Kidney (tissue), 14 donors: ENCODE results near the gene AKR1B15. TPM values are rescaled to one million over a fixed set of nuclear protein-coding genes. Genes with fewer than 3 reads are reported as not detected.
A peak's percentile ranks its signal among the peaks of the same experiment; 100 is the strongest.

Experiments used
- DNase-seq, 5 donors: peaks; one replicate each; pipeline ENCODE4 v3.0.0-alpha.2; 2013 to 2020
- FAIRE-seq: peaks from 2 replicates; lab custom pipeline; 2012; peaks lifted over from hg19 to GRCh38; lab: Jason Lieb, UNC
- H3K27ac ChIP-seq, 2 donors: one replicate each; pipeline ENCODE4 v1.7.0; 2013; ENCODE audit warnings: low read depth in 2 of 2, low read length in 2 of 2, inconsistent platforms in 1 of 2
- H3K27me3 ChIP-seq: one replicate; pipeline ENCODE4 v1.7.1; 2013; ENCODE audit warnings: low read length, inconsistent platforms; ENCODE audit not compliant: control insufficient read depth, insufficient read depth
- H3K36me3 ChIP-seq, 3 donors: one replicate each; pipeline versions ENCODE4 v1.7.0 to v1.7.1; 2013; ENCODE audit warnings: low read length in 3 of 3, control low read depth in 1 of 3, inconsistent platforms in 1 of 3; ENCODE audit not compliant: insufficient read depth in 3 of 3, control insufficient read depth in 2 of 3
- H3K4me1 ChIP-seq, 3 donors: one replicate each; pipeline versions ENCODE4 v1.7.0 to v1.7.1; 2013; ENCODE audit warnings: low read length in 3 of 3, inconsistent platforms in 1 of 3, low read depth in 1 of 3; ENCODE audit not compliant: control insufficient read depth in 2 of 3, insufficient read depth in 2 of 3
- H3K4me3 ChIP-seq, 3 donors: one replicate each; pipeline versions ENCODE4 v1.7.0 to v1.8.1; 2013; ENCODE audit warnings: low read length in 3 of 3, control low read depth in 1 of 3, inconsistent platforms in 1 of 3
- H3K9ac ChIP-seq, 3 donors: one replicate each; pipeline versions ENCODE4 v1.7.0 to v1.7.1; 2013; ENCODE audit warnings: low read length in 3 of 3, control low read depth in 1 of 3, inconsistent platforms in 1 of 3
- H3K9me3 ChIP-seq, 3 donors: one replicate each; pipeline versions ENCODE4 v1.7.0 to v1.7.1; 2013; ENCODE audit warnings: low read length in 3 of 3, control low read depth in 1 of 3, inconsistent platforms in 1 of 3; ENCODE audit not compliant: control insufficient read depth in 2 of 3, insufficient read depth in 1 of 3
- intact Hi-C: fragments of 100-400 bp; cut with DNase I; formaldehyde crosslinking; loops from one replicate; pipeline ENCODE4 v1.11.1; 2022
- polyA plus RNA-seq: library from polyadenylated mRNA; stranded (reverse); fragments of 350-450 nt; fragmentation: Illumina TruSeq; extraction: RNeasy Lipid Tissue Mini Kit (QIAGEN cat#74804); gene quantifications from one replicate; pipeline ENCODE4 v1.2.3, GENCODE V29; 2014; ENCODE audit warnings: low read depth, low replicate concordance; ENCODE audit not compliant: insufficient read depth
- total RNA-seq: library from RNA; stranded (reverse); fragmentation: NEBNext Ultra II Directional; extraction: Animal tissue kit (Norgen Biotek cat#: 25700); gene quantifications from one replicate; pipeline ENCODE4 v1.2.1, GENCODE V29; 2021
- TF ChIP-seq, protein P1 (sequence below): IDR thresholded peaks from 3 replicates; pipeline ENCODE4 v1.5.1; 2012; ENCODE audit warnings: mild to moderate bottlenecking, moderate library complexity, borderline replicate concordance; ENCODE audit not compliant: insufficient read depth; ENCODE audit errors: extremely low read depth
- donor health status: control.
- donor health status: control.
- donor health status: control.
- donor health status: control.
- donor health status: control.
- donor health status: DM: yes; HTN: yes; CAD: no.
- donor health status: Normal renal cell carcinoma (clear cell type).

The AKR1B15 gene
- total and polyA plus RNA-seq, 2 donors from 2014 or later: not detected

DNA sequence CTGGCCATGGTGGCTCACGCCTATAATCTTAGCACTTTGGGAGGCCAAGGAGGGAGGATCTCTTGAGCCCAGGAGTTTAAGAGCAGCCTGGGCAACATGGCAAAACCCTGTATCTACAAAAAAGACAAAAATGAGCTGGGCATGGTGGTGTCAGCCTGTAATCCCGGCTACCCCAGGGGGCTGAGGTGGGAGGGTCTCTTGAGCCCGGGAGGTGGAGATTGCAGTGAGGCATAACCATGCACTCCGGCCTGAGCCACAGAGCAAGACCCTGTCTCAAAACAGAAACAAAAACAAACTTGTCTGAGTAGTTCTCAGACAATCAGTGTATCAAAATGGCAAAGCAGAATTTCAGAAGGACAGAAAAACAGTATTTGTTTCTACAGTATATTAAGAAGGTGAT lies 52.5 kb downstream of the AKR1B15 start:
- peaks cover 0 to 2% (median 0%) of the 10 kb centered on the region in 3 donors for H3K4me1 ChIP-seq
- H3K9ac ChIP-seq: no peak overlapping the region
- intact Hi-C loops: loop anchor here (10.0 kb wide), 1 partner anchor 157 kb away; no protein-coding TSS in a partner anchor
- H3K9me3 ChIP-seq: no peaks in the 10 kb centered on the region
- H3K27ac ChIP-seq: no peak overlapping the region
- DNase-seq (peak in 1 of 5 donors; percentile 2), FAIRE-seq (no peak)
- H3K27me3 ChIP-seq: no peaks in the 10 kb centered on the region
- H3K36me3 ChIP-seq: no peaks in the 10 kb centered on the region
- TF ChIP-seq, protein P1, sequence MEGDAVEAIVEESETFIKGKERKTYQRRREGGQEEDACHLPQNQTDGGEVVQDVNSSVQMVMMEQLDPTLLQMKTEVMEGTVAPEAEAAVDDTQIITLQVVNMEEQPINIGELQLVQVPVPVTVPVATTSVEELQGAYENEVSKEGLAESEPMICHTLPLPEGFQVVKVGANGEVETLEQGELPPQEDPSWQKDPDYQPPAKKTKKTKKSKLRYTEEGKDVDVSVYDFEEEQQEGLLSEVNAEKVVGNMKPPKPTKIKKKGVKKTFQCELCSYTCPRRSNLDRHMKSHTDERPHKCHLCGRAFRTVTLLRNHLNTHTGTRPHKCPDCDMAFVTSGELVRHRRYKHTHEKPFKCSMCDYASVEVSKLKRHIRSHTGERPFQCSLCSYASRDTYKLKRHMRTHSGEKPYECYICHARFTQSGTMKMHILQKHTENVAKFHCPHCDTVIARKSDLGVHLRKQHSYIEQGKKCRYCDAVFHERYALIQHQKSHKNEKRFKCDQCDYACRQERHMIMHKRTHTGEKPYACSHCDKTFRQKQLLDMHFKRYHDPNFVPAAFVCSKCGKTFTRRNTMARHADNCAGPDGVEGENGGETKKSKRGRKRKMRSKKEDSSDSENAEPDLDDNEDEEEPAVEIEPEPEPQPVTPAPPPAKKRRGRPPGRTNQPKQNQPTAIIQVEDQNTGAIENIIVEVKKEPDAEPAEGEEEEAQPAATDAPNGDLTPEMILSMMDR: no peak
- H3K4me3 ChIP-seq: no peak overlapping the region

DNA sequence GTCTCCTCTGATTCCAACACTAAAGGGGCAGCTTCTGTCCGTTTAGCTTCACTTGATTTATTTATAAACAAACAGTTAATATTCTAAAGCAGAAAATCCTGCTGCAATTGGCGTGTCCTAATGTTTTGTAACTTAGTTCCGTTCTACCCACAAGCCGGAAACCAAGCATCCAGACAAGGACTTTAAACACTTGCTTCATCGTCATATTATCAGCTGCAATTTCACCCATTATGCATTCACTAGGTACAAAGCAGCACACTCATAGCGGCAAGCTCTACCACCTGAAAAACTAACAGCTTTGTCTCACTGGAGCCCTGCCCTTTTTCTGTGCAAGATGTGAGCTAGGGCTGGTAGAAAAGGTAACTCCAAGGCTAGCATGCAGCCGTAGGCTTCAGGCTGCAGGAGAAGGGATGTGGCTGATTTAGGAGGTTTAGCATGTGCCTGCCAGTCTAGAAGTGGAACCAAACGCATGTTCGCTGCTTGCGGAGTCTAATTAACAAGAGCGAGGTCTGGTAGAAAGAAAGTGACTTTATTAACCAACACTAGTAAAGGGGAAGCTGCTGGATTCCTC lies 54.1 kb downstream of the AKR1B15 start:
- H3K36me3 ChIP-seq: no peaks in the 10 kb centered on the region
- TF ChIP-seq, protein P1: no peak
- H3K9me3 ChIP-seq: no peaks in the 10 kb centered on the region
- H3K4me1 ChIP-seq: peaks cover 0 to 2% (median 0%) of the 10 kb centered on the region in 3 donors
- DNase-seq (peak in 2 of 5 donors; percentile 22 to 25), FAIRE-seq (no peak)
- peak overlapping the region in 1 of 3 donors; percentile 13 for H3K9ac ChIP-seq
- peak overlapping the region in 2 of 3 donors; percentile 46 to 64 for H3K4me3 ChIP-seq
- intact Hi-C loops: loop anchor here (10.0 kb wide), 1 partner anchor 158 kb away; no protein-coding TSS in a partner anchor
- H3K27ac ChIP-seq: peak overlapping the region in 1 of 2 donors; percentile 7
- H3K27me3 ChIP-seq: no peaks in the 10 kb centered on the region

DNA sequence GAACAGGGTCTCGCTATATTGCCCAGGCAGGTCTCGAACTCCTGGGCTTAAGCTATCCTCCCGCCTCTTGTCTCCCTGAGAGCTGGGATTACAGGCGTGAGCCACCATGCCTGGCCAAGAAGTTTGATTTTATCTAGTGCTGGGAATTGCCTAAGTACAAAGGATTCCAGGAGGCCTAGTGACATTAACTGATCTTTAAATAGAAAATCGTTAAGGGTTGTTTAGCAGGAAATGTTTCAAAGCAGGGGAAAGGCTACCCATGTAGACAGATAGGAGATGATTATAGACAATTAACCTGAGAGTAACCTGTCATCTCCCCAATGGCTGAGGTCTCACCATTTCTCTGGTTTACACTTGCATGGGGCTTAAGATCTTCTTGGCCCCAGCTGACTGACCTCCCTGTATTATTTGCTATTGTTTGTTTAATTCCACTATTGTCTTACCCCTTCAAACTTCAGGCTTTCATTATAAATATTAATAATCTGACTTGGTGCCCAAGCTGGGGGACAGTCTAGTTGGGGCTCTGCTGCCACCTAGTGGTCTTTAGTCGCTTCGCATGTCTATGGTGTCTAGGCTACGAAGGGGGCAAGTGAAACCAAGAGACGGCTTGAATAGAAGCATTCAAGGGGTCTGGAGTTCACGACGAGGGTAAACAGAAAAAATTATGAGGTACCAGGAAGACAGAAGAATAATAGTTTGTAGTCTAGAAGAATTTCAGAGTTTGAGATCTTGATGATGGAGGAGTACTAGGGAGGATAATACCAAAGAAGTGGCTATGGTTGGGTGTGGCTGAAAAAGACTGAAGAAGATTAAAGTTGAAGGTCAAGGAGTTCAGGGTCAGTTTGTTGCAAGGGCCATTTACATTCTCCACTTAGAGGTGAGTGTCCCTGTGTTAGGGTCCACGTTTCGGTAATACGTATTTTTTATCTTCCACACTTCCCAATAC lies 57.3 kb downstream of the AKR1B15 start:
- no peaks in the 10 kb centered on the region for H3K27me3 ChIP-seq
- H3K9ac ChIP-seq: no peak overlapping the region
- no peak overlapping the region for H3K4me3 ChIP-seq
- no peaks in the 10 kb centered on the region for H3K9me3 ChIP-seq
- H3K36me3 ChIP-seq: no peaks in the 10 kb centered on the region
- peaks cover 0 to 2% (median 0%) of the 10 kb centered on the region in 3 donors for H3K4me1 ChIP-seq
- intact Hi-C loops: loop anchor here (10.0 kb wide), 1 partner anchor 161 kb away; no protein-coding TSS in a partner anchor
- H3K27ac ChIP-seq: no peak overlapping the region
- TF ChIP-seq, protein P1: peak; percentile 86
- DNase-seq (peak in 4 of 5 donors; percentile 51 to 77 (median 62)), FAIRE-seq (peak; percentile 3)
